Thyroid gland (tissue), 4 donors: ENCODE measurements around the gene GALT.

ENCODE experiments used
- CTCF ChIP-seq, 6 experiments: fragments of 200-600 bp in 3 of 6; fragments of 450-650 bp in 3 of 6; sonication (generic) in 3 of 6; IDR thresholded peaks; one replicate each; pipeline ENCODE4 v1.5.1; 2016 to 2019; ENCODE audit warnings: antibody characterized with exemption in 6 of 6, mild to moderate bottlenecking in 2 of 6, inconsistent platforms in 1 of 6, moderate library complexity in 1 of 6
- POLR2A ChIP-seq, 2 donors: fragments of 450-650 bp; IDR thresholded peaks; one replicate each; pipeline ENCODE4 v1.6.1; 2017; ENCODE audit warnings: antibody characterized with exemption in 2 of 2, mild to moderate bottlenecking in 2 of 2, moderate library complexity in 1 of 2

GRCh38 chr9:34644766-34645314 is 1.6 kb upstream of the GALT start:
- TF ChIP-seq CTCF (IDR thresholded peaks at IDR 0.05) (no peak), POLR2A (IDR thresholded peaks at IDR 0.05) (no peak)
